HepG2 (cell line): ENCODE data around the gene ODAD4. TPM values are rescaled to one million over a fixed set of nuclear protein-coding genes. Genes with fewer than 3 reads are reported as not detected.

Source experiments
- ARID5B ChIP-seq: IDR thresholded peaks from 2 replicates; pipeline ENCODE4 v1.4.0; 2020; ENCODE audit warnings: mild to moderate bottlenecking, missing genetic modification reagents
- DZIP1 ChIP-seq: sonication (generic); formaldehyde crosslinking; IDR thresholded peaks from 2 replicates; pipeline ENCODE4 v1.5.0; 2020; ENCODE audit warnings: mild to moderate bottlenecking, missing genetic modification reagents
- EED ChIP-seq: sonication (generic); formaldehyde crosslinking; IDR thresholded peaks from 2 replicates; pipeline ENCODE4 v1.5.0; 2020; ENCODE audit warnings: mild to moderate bottlenecking, missing genetic modification reagents
- FOXJ3 ChIP-seq: sonication (generic); formaldehyde crosslinking; IDR thresholded peaks from 2 replicates; pipeline ENCODE4 v1.4.0; 2020; ENCODE audit warnings: missing genetic modification reagents, mild to moderate bottlenecking, borderline replicate concordance
- GABPB1 ChIP-seq: IDR thresholded peaks from 2 replicates; pipeline ENCODE4 v1.6.1; 2016; ENCODE audit warnings: mild to moderate bottlenecking, missing genetic modification reagents, moderate library complexity, missing compliant biosample characterization
- KDM1A ChIP-seq: IDR thresholded peaks from 2 replicates; pipeline ENCODE4 v1.6.1; 2016; ENCODE audit warnings: missing compliant biosample characterization
- MTA3 ChIP-seq: sonication (generic); formaldehyde crosslinking; IDR thresholded peaks from 2 replicates; pipeline ENCODE4 v1.4.0; 2020; ENCODE audit warnings: missing genetic modification reagents
- PRDM10 ChIP-seq: sonication (generic); formaldehyde crosslinking; IDR thresholded peaks from 2 replicates; pipeline ENCODE4 v1.4.0; 2020; ENCODE audit warnings: low read depth, missing genetic modification reagents
- REXO4 ChIP-seq: sonication (generic); formaldehyde crosslinking; IDR thresholded peaks from 2 replicates; pipeline ENCODE4 v1.8.0; 2022; ENCODE audit warnings: missing genetic modification reagents, mild to moderate bottlenecking, borderline replicate concordance
- SRF ChIP-seq: IDR thresholded peaks from 2 replicates; pipeline ENCODE4 v1.6.1; 2011; ENCODE audit warnings: mild to moderate bottlenecking, low read depth, low read length, moderate library complexity
- THAP7 ChIP-seq: sonication (generic); formaldehyde crosslinking; IDR thresholded peaks from 2 replicates; pipeline ENCODE4 v1.8.1; 2023; ENCODE audit warnings: mild to moderate bottlenecking, missing genetic modification reagents
- YEATS2 ChIP-seq: sonication (generic); formaldehyde crosslinking; IDR thresholded peaks from 2 replicates; pipeline ENCODE4 v1.4.0; 2020; ENCODE audit warnings: missing genetic modification reagents, borderline replicate concordance
- ZFP91 ChIP-seq: sonication (generic); formaldehyde crosslinking; IDR thresholded peaks from 2 replicates; pipeline ENCODE4 v1.9.0; 2022; ENCODE audit warnings: missing genetic modification reagents, mild to moderate bottlenecking, borderline replicate concordance
- ZNF567 ChIP-seq: sonication (generic); formaldehyde crosslinking; IDR thresholded peaks from 2 replicates; pipeline ENCODE4 v1.8.1; 2023; ENCODE audit warnings: mild to moderate bottlenecking, missing genetic modification reagents, borderline replicate concordance
- ZNF720 ChIP-seq: sonication (generic); formaldehyde crosslinking; IDR thresholded peaks from 2 replicates; pipeline ENCODE4 v1.4.0; 2020; ENCODE audit warnings: missing genetic modification reagents
- polyA plus RNA-seq, 8 experiments: library from polyadenylated mRNA; depleted of rRNA in 3 of 8; stranded (reverse) in 7 of 8; unstranded in 1 of 8; fragments of >200 nt; fragmentation: Illumina TruSeq in 4 of 8; extraction: Trizol in 4 of 8; gene quantifications; 2 replicates each; pipeline versions ENCODE4 v1.2.1 to v1.2.3, GENCODE V29; 2011 to 2016; ENCODE audit warnings: low read depth in 4 of 8, missing spikeins in 1 of 8, mixed read lengths in 1 of 8; ENCODE audit not compliant: insufficient read depth in 1 of 8
- total RNA-seq, 5 experiments: library from RNA; depleted of rRNA; stranded (reverse); fragments of >200 nt; fragmentation: Illumina TruSeq; extraction: Trizol; gene quantifications; 2 replicates each; pipeline ENCODE4 v1.2.3, GENCODE V29; 2016; ENCODE audit warnings: low read depth in 1 of 5

The ODAD4 gene
- total and polyA plus RNA-seq, 2 of the 13 experiments (the other 11 are each of a cell fraction or from before 2014, with no cell fraction given), result 0.48 to 0.53 TPM

- TF ChIP-seq PRDM10 (CRISPR knock-in tag) (peak; percentile 69; the same call in 1 of the 2 replicates), KDM1A (peak; percentile 95), ZNF720 (CRISPR knock-in tag) (no peak), MTA3 (CRISPR knock-in tag) (no peak), REXO4 (CRISPR knock-in tag) (no peak), SRF (no peak), DZIP1 (no peak), EED (CRISPR knock-in tag) (no peak), GABPB1 (CRISPR knock-in tag) (peak; percentile 62), ZNF567 (CRISPR knock-in tag) (no peak), FOXJ3 (CRISPR knock-in tag) (0 out of 2 replicates have a peak, but pooled peaks have one; percentile 48), ZFP91 (CRISPR knock-in tag) (peak; percentile 74), ARID5B (CRISPR knock-in tag) (peak; percentile 75), YEATS2 (peak; percentile 81; the same call in 1 of the 2 replicates), THAP7 (CRISPR knock-in tag) (peak; percentile 82; the same call in 1 of the 2 replicates)
Measured at GRCh38 chr17:41907633-41908539, 22.5 kb upstream of the ODAD4 start (continued).
